ENCODE measurements around the gene MLST8. TPM values are rescaled to one million over a fixed set of nuclear protein-coding genes. Genes with fewer than 3 reads are reported as not detected.

Gene MLST8
- total RNA-seq, 1 donor from 2014 or later: 23.7 TPM

GRCh38 chr16:2246301-2246885 is 41.1 kb downstream of the MLST8 start:
- no peaks in the 10 kb centered on the region for H3K27me3 ChIP-seq
- no peak overlapping the region for H3K27ac ChIP-seq
- peaks cover 5% of the 10 kb centered on the region in 2 donors for H3K4me1 ChIP-seq
- no peaks in the 10 kb centered on the region for H3K9me3 ChIP-seq
- peaks cover 44% of the 10 kb centered on the region in 2 donors for H3K36me3 ChIP-seq
- no peak for DNase-seq (ENCODE audit: low spot score in 2 of 2)
- intact Hi-C loops (cut with DNase I): no loop called here
- H3K4me3 ChIP-seq: no peak overlapping the region
- no peak for TF ChIP-seq CTCF (IDR thresholded peaks at IDR 0.05)

GRCh38 chr16:2250652-2251295 is 45.5 kb downstream of the MLST8 start:
- peak overlapping the region; percentile 82 to 88 for H3K27ac ChIP-seq
- TF ChIP-seq CTCF (IDR thresholded peaks at IDR 0.05): no peak
- peaks cover 39% of the 10 kb centered on the region in 2 donors for H3K36me3 ChIP-seq
- no peak for DNase-seq (ENCODE audit: low spot score in 2 of 2)
- H3K4me1 ChIP-seq: peaks cover 10 to 11% of the 10 kb centered on the region in 2 donors
- intact Hi-C loops (cut with DNase I): loop anchor here (1.0 to 10.0 kb wide), 5 partner anchors 18 to 226 kb away; partner anchors contain the start of genes BRICD5, E4F1, NHERF2 and PGP
- H3K9me3 ChIP-seq: no peaks in the 10 kb centered on the region
- H3K4me3 ChIP-seq: peak overlapping the region; percentile 80 to 86
- no peaks in the 10 kb centered on the region for H3K27me3 ChIP-seq

- intact Hi-C loops (cut with DNase I): loop anchor here (1.0 to 10.0 kb wide), 5 partner anchors 17 to 227 kb away; partner anchors contain the start of genes BRICD5, E4F1, NHERF2 and PGP
These were observed 46.2 kb downstream of the MLST8 start, which contains the start of gene ECI1 for GRCh38 chr16:2251296-2252111. ECI1 (minus strand) TSS chr16:2251587; CDS start chr16:2251566, 21 bp downstream.

GRCh38 chr16:2252806-2253148 is 47.5 kb downstream of the MLST8 start:
- no peaks in the 10 kb centered on the region for H3K9me3 ChIP-seq
- intact Hi-C loops (cut with DNase I): loop anchor here (5.0 to 10.0 kb wide), 2 partner anchors 40 to 228 kb away; partner anchors contain the start of genes BRICD5, NHERF2 and PGP
- no peaks in the 10 kb centered on the region for H3K27me3 ChIP-seq
- H3K27ac ChIP-seq: no peak overlapping the region
- no peak for TF ChIP-seq CTCF (IDR thresholded peaks at IDR 0.05)
- H3K36me3 ChIP-seq: peaks cover 42 to 50% of the 10 kb centered on the region in 2 donors
- H3K4me3 ChIP-seq: no peak overlapping the region
- no peak for DNase-seq (ENCODE audit: low spot score in 2 of 2)
- peaks cover 10 to 11% of the 10 kb centered on the region in 2 donors for H3K4me1 ChIP-seq

More at GRCh38 chr16:2251296-2252111, 46.2 kb downstream of the MLST8 start, which contains the start of gene ECI1:
- H3K4me3 ChIP-seq: peak within 1 kb of the TSS; percentile 80 to 86
- peaks cover 39% of the 10 kb centered on the region in 2 donors for H3K36me3 ChIP-seq
- DNase-seq (ENCODE audit: low spot score in 2 of 2): peak; percentile 74 to 98
- no peaks in the 10 kb centered on the region for H3K27me3 ChIP-seq
- H3K4me1 ChIP-seq: peaks cover 10 to 11% of the 10 kb centered on the region in 2 donors
- peak within 1 kb of the TSS; percentile 82 to 88 for H3K27ac ChIP-seq
- TF ChIP-seq CTCF (IDR thresholded peaks at IDR 0.05): peak; percentile 73 to 76 (median 74)
- no peaks in the 10 kb centered on the region for H3K9me3 ChIP-seq

GRCh38 chr16:2253293-2253692 is 48.0 kb downstream of the MLST8 start:
- intact Hi-C loops (cut with DNase I): loop anchor here (5.0 to 10.0 kb wide), 2 partner anchors 41 to 228 kb away; partner anchors contain the start of genes BRICD5, NHERF2 and PGP
- no peak for TF ChIP-seq CTCF (IDR thresholded peaks at IDR 0.05)
- no peak overlapping the region for H3K27ac ChIP-seq
- H3K4me3 ChIP-seq: no peak overlapping the region
- DNase-seq (ENCODE audit: low spot score in 2 of 2): no peak
- no peaks in the 10 kb centered on the region for H3K27me3 ChIP-seq
- no peaks in the 10 kb centered on the region for H3K9me3 ChIP-seq
- H3K36me3 ChIP-seq: peaks cover 48 to 55% of the 10 kb centered on the region in 2 donors
- H3K4me1 ChIP-seq: peaks cover 10 to 11% of the 10 kb centered on the region in 2 donors
